Endothelial cell of umbilical vein (primary cell): ENCODE data around the gene NPTN.

Experiments used
- POLR2AphosphoS5 ChIP-seq: IDR thresholded peaks from 2 replicates; pipeline ENCODE4 v1.6.1; 2012; ENCODE audit warnings: low read depth, mild to moderate bottlenecking, control low read depth, low read length, moderate library complexity; ENCODE audit not compliant: insufficient read depth
- TF ChIP-seq, protein P1 (sequence below), 2 donors: IDR thresholded peaks; 1 replicate in 1 of 2; 2 replicates in 1 of 2; pipeline ENCODE4 v1.5.1; 2011; ENCODE audit warnings: low read length in 2 of 2, mild to moderate bottlenecking in 2 of 2, moderate library complexity in 2 of 2, control low read depth in 1 of 2, inconsistent platforms in 1 of 2, low read depth in 1 of 2; ENCODE audit not compliant: insufficient read depth in 1 of 2; ENCODE audit errors: extremely low read depth in 1 of 2

DNA sequence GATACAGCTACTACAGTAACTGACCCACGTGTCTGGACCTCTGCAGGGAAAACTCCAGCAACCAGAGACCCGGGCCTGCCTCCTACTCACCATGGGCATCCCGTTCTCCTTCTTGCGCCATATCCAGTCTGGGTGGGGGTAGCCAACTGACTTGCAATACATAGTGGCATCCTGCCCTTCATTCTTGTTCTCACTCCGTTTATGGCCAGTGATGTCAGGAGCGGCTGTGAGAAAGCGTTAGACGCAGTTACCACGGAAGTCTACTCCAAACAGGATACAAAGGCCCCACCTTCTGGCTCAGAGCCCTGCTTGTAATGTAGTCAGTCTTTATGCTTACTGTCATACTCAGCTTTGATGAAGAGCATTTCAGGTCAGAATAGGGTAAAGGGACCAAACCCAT lies 59.6 kb downstream of the NPTN start:
- TF ChIP-seq, protein P1, sequence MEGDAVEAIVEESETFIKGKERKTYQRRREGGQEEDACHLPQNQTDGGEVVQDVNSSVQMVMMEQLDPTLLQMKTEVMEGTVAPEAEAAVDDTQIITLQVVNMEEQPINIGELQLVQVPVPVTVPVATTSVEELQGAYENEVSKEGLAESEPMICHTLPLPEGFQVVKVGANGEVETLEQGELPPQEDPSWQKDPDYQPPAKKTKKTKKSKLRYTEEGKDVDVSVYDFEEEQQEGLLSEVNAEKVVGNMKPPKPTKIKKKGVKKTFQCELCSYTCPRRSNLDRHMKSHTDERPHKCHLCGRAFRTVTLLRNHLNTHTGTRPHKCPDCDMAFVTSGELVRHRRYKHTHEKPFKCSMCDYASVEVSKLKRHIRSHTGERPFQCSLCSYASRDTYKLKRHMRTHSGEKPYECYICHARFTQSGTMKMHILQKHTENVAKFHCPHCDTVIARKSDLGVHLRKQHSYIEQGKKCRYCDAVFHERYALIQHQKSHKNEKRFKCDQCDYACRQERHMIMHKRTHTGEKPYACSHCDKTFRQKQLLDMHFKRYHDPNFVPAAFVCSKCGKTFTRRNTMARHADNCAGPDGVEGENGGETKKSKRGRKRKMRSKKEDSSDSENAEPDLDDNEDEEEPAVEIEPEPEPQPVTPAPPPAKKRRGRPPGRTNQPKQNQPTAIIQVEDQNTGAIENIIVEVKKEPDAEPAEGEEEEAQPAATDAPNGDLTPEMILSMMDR (IDR thresholded peaks at IDR 0.05; ENCODE audit: extremely low read depth in 1 of 2, insufficient read depth in 1 of 2, low read depth in 1 of 2, low read length in 2 of 2) = no peak
- no peak for TF ChIP-seq POLR2AphosphoS5
